NCI-H1105 (cell line): ENCODE measurements around the gene CAPNS1.
"Not testable (repeated sequence)": the region's sequence is repeated elsewhere in the genome, so short reads cannot be mapped to it uniquely, and the experiment has no call there.

ENCODE experiments used
- DNase-seq: peaks from one replicate; lab custom pipeline; 2025; lab: John Stamatoyannopoulos, UW

Gene CAPNS1

GRCh38 chr19:36151144-36152018, 11.5 kb downstream of the CAPNS1 start:
- DNase-seq, result no peak

- no peak for DNase-seq
Measured at GRCh38 chr19:36152019-36152351, 12.1 kb downstream of the CAPNS1 start.

GRCh38 chr19:36152352-36153091, 12.7 kb downstream of the CAPNS1 start, which contains the start of gene COX7A1:
TSS of gene COX7A1 (minus strand) at chr19:36152447. CDS start at chr19:36152407, 40 bp downstream.
- DNase-seq, result no peak

GRCh38 chr19:36153126-36153525, 13.3 kb downstream of the CAPNS1 start:
- no peak for DNase-seq

GRCh38 chr19:36160821-36161596, 21.1 kb downstream of the CAPNS1 start:
- no peak for DNase-seq

- DNase-seq, result no peak
Measured at GRCh38 chr19:36163813-36164212, 23.9 kb downstream of the CAPNS1 start.

- peak; percentile 85 for DNase-seq
Measured at GRCh38 chr19:36169084-36169760, 29.4 kb downstream of the CAPNS1 start.

GRCh38 chr19:36172852-36173251, 33.0 kb downstream of the CAPNS1 start:
- DNase-seq, result no peak

- DNase-seq, result not testable (repeated sequence)
Measured at GRCh38 chr19:36173846-36174245, 34.0 kb downstream of the CAPNS1 start.

- DNase-seq, result not testable (repeated sequence)
Measured at GRCh38 chr19:36179077-36179476, 39.2 kb downstream of the CAPNS1 start.

GRCh38 chr19:36182612-36183244, 42.9 kb downstream of the CAPNS1 start:
- no peak for DNase-seq

- no peak for DNase-seq
Measured at GRCh38 chr19:36183245-36183628, 43.4 kb downstream of the CAPNS1 start.

- DNase-seq, result not testable (repeated sequence)
Measured at GRCh38 chr19:36186722-36187121, 46.9 kb downstream of the CAPNS1 start.

- no peak for DNase-seq
Measured at GRCh38 chr19:36196249-36196648, 56.4 kb downstream of the CAPNS1 start.

GRCh38 chr19:36198119-36198518, 58.3 kb downstream of the CAPNS1 start:
- no peak for DNase-seq
